Keratinocyte (primary cell): Measurements from ENCODE around the gene ALX4.

Experiments used
- EZH2 ChIP-seq: IDR thresholded peaks from one replicate; pipeline ENCODE4 v1.6.1; 2012; ENCODE audit warnings: inconsistent platforms, mild to moderate bottlenecking, low read length, moderate library complexity
- TF ChIP-seq, protein P1 (sequence below), 3 experiments: IDR thresholded peaks in 1 of 3; conservative IDR thresholded peaks in 1 of 3; optimal IDR thresholded peaks in 1 of 3; 2 replicates in 2 of 3; 3 replicates in 1 of 3; pipeline versions ENCODE3 to v1.5.1; 2011; ENCODE audit warnings: low read length in 3 of 3, mild to moderate bottlenecking in 3 of 3, moderate library complexity in 2 of 3, control low read depth in 1 of 3, inconsistent platforms in 1 of 3; ENCODE audit not compliant: insufficient read depth in 2 of 3; ENCODE audit errors: extremely low read depth in 1 of 3

DNA sequence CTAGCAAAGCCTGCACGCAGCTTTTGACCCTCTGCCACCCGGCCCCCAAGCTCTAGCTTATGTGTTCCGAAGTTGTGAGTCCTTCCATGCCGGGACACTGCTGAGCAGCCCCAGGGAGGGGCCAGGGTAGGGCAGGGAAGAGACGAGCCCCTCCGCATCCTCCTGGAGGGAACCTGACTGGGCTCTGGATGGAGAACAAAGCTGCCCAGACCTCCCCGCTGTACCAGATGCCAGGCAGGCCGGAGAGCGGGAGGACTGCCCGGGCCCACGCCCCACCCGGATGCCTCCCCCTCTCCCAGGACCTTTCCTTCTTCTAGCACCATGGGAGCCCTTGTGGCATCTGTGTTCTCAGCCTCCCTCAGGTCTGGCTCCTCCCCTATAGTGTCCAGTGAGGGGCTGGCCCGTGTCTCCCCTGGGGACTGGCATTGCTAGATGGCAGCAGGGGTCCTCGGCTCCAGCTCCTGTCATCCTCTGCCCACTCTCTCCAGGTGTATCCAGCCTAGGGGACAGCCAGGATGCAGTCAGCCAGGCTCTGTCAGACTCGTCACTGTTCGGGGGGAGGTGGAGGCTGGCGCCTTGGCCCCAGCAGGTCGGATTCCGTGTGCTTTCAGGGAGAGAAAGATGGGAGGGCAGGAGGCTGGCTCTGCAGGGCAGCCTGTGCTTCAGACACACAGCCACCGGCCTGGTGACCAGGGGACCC is 46.1 kb downstream of the ALX4 start:
- TF ChIP-seq, protein P1, sequence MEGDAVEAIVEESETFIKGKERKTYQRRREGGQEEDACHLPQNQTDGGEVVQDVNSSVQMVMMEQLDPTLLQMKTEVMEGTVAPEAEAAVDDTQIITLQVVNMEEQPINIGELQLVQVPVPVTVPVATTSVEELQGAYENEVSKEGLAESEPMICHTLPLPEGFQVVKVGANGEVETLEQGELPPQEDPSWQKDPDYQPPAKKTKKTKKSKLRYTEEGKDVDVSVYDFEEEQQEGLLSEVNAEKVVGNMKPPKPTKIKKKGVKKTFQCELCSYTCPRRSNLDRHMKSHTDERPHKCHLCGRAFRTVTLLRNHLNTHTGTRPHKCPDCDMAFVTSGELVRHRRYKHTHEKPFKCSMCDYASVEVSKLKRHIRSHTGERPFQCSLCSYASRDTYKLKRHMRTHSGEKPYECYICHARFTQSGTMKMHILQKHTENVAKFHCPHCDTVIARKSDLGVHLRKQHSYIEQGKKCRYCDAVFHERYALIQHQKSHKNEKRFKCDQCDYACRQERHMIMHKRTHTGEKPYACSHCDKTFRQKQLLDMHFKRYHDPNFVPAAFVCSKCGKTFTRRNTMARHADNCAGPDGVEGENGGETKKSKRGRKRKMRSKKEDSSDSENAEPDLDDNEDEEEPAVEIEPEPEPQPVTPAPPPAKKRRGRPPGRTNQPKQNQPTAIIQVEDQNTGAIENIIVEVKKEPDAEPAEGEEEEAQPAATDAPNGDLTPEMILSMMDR (optimal IDR thresholded peaks at IDR 0.05 in 1 of 3, IDR thresholded peaks at IDR 0.05 in 1 of 3, conservative IDR thresholded peaks at IDR 0.05 in 1 of 3; ENCODE audit: extremely low read depth in 1 of 3, insufficient read depth in 2 of 3, low read length in 3 of 3): no peak
- TF ChIP-seq EZH2: no peak
